Esophagus squamous epithelium (tissue), 4 donors: ENCODE measurements around the gene KCNJ1.

Source experiments
- CTCF ChIP-seq, 6 experiments: fragments of 450-650 bp in 4 of 6; fragments of 200-600 bp in 2 of 6; sonication (generic) in 2 of 6; IDR thresholded peaks; one replicate each; pipeline ENCODE4 v1.5.1; 2016 to 2019; ENCODE audit warnings: antibody characterized with exemption in 6 of 6, mild to moderate bottlenecking in 4 of 6, moderate library complexity in 4 of 6
- POLR2A ChIP-seq, 4 donors: fragments of 450-650 bp; IDR thresholded peaks; one replicate each; pipeline ENCODE4 v1.6.1; 2017; ENCODE audit warnings: antibody characterized with exemption in 4 of 4, mild to moderate bottlenecking in 4 of 4, moderate library complexity in 3 of 4

- no peak for TF ChIP-seq CTCF (IDR thresholded peaks at IDR 0.05)
- TF ChIP-seq POLR2A (IDR thresholded peaks at IDR 0.05): no peak
Observed at GRCh38 chr11:128914216-128915148, 47.4 kb upstream of the KCNJ1 start.
